SIG-M5 treated with dmso at 0.1 percent for 504 hours (cell line): ENCODE measurements around the gene THSD7A.
A peak's percentile ranks its signal among the peaks of the same experiment; 100 is the strongest.
"Not testable (repeated sequence)": the region's sequence is repeated elsewhere in the genome, so short reads cannot be mapped to it uniquely, and the experiment has no call there.

Experiments used
- DNase-seq: peaks from one replicate; lab custom pipeline; 2025; ENCODE audit not compliant: unreplicated experiment; lab: John Stamatoyannopoulos, UW

The THSD7A gene

DNA sequence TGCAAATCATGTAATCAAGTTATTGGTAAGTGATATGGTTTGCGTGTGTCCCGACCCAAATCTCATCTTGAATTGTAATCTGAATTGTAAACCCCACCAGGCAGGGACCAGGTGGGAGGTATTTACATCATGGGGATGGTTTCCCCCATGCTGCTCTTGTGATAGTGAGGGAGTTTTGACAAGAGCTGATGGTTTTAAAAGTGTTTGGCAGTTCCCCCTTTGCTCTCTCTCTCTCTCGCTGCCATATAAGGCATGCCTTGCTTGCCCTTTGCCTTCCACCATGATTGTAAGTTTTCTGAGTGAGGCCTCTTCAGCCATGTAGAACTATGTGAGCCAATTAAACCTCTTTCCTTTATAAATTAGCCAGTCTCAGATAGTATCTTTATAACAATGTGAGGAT lies 302.6 kb downstream of the THSD7A start:
- DNase-seq, result no peak

DNA sequence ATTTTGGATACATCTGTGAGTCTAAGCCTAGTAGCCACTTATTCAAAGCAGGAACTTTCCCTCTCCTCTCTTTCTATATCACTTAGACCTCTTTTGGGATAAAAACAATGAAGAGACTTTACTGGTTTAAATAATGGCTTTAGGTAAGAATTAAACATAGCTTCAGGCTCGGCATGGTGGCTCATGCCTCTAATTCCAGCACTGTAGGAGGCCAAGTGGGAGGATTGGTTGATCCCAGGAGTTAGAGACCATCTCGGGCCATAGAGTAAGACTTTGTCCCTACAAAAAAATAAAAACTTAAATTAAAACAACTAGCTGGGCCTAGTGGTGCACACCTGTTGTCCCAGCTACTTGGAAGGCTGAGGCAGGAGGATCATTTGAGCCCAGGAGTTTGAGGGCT lies 304.3 kb downstream of the THSD7A start:
- DNase-seq, result no peak

DNA sequence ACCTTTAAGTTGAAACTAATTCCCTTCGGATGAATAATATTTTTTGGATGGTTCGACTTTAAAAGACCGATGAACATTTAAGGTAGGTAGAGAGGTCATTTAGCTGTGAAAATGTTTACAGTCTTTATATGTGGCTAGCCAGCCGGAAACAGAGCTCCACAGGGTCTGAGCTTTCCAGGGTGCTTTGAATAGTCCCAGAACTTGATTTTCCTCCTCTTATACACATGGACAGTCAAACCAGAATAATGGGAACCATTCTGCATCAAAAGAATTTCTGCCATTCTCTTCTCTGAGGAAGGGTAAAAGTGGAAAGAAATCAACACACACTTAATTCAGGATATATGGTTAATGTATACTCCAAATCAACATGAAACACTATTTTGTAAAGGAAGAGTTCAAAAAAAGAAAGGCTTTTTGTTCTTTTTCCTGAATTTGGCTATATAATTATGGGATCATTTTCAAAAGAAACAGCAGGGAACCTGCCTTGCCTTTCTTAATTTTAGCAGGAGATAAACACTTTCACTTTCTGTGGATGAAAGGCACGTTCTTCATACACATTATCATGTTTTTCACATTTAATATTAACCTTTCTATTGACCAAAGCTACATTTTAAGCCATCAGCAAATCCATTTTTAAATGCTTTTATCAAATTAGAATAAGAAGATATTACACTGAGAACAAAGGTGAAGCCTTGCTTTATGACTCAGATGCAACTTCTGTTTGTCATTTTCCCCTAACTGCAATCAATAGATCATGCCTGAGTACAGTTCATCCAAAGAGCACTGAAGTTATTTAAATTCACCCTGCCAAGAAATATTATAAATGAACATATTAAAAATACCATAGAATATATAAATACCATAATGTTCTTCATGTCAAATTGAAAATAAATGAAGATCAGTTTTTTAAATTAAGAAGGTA lies 307.3 kb downstream of the THSD7A start:
- no peak for DNase-seq

DNA sequence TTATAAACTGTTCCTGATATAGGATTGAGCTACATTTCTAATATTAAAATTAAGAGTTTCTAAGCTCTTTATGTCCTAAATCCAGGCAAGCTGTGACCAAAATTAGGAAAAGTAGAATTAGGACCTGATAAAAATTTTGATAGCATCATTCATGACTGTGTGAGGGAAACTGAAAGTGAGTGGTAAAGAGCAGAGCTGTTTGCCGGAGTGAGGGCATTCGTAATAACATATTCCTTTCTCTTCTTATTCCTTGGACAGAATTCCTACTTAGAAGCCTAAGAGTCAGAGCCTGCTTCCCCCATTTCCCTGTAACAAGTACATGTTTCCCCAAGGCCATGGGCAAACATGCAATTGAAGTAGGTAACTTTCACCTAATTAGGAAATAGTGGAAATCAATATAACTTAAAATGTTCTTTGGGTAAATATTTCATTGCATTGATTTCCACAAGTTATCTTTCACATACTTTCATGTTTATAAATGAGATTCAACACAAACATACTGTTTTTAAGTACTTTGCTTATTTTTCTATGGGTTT lies 310.0 kb downstream of the THSD7A start:
- DNase-seq, result not testable (repeated sequence)

DNA sequence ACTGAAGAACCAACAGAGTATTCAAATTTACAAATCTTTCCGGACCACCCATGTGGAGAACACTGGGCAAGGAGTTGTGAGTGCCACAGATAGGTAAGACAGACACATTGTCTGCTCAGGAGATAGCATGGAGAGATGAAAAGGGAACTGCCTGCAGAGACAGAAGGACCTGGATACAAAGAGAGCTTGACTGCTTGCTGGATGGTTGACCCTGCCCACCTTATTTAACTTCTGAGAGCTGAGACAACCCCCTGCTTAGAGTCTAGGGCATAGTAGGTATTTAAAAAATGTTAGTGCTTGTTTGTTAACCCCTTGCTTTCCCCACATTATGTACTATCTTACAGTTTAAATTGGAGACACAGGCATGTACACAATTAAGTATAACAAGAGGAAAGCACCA lies 314.1 kb downstream of the THSD7A start:
- no peak for DNase-seq

DNA sequence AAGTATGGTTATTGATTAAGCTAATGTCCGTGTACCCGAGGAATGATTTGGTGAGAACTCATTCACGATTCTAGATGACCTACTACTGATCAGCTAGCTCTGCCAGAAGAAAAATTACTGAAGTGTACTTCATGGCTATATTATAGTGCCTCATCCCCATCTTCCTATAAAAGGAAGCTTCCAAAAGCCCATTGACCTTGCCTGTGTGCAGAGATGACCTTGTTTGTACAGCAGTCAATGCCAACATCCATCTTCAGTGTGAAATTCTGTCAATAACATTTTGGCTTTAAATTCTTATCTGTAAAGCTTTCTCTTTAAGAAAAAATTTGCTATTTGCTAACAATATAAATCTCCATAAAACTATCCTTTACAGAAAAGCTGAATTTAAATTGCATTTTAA lies 315.7 kb downstream of the THSD7A start:
- DNase-seq, result no peak

DNA sequence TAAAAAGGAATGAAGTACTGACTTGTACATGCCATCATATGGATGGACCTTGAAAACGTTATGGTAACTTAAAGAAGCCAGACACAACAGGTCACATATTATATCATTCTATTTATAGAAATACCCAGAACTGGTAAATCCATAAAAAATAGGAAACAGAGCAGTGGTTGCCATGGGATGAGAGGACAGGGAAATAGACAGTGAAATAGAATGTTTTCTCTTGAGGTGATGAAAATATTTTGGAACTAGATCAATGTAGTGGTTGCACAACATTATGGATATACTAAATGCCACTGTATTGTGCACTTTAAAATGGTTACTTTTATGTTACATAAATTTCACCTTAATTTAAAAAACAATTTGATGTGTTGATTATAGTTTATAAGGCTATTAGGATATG lies 318.5 kb downstream of the THSD7A start:
- no peak for DNase-seq

DNA sequence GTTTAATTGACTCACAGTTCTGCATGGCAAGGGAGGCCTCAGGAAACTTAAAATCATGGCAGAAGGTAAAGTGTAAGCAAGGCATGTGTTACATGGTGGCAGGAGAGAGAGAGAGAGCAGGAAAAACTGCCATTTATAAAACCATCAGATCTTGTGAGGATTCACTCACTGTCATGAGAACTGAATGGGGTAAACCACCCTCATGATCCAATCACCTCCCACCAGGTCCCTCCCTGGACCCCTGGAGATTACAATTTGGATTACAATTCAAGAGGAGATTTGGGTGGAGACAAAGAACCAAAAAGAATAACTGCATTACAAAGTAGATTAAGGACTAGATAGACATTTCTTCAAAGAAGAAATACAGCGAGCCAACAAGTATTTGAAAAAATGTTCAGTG lies 324.1 kb downstream of the THSD7A start:
- DNase-seq, result no peak

DNA sequence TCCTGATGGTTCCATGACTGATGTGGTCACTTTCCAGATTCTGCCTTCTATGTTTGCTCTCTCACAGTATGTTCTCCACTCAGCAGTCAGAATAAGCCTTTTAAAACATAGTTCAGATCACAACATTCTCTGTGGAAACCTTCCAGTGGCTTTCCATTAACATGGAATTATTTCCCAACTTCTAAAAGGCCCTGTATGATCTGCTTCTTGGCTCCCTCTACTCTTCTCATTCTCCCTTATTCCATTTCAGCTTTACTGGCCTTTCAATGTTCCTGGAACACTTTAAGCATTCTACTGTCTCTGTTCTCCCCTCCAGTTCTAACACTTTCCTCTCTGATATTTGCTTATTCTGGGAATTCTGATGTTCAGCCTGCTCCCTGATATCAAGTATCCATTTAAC lies 325.6 kb downstream of the THSD7A start:
- DNase-seq, result no peak

DNA sequence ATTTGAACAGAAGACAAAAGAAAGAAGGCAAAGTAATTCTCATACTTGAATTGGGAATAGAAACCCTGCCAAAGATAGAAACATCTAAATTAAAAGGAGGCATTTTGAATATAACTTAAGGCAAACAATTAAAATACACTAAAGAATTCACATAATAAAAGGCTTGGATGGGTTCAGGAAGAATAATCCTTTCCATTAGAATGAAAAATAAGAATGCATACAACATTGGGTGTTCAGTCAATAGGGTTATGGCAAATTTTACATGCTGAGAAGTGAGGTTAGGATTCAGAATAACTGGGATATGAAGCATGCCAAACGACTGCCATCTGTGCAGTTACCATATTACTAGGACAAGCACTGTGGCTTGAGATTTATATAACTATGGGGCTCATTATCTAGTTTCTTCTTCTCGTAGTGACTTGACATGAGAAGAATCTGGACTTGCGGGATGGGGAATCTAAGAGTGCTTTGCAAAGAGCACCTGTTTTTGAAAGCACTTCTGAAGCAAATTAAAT lies 326.5 kb downstream of the THSD7A start:
- DNase-seq, result no peak

DNA sequence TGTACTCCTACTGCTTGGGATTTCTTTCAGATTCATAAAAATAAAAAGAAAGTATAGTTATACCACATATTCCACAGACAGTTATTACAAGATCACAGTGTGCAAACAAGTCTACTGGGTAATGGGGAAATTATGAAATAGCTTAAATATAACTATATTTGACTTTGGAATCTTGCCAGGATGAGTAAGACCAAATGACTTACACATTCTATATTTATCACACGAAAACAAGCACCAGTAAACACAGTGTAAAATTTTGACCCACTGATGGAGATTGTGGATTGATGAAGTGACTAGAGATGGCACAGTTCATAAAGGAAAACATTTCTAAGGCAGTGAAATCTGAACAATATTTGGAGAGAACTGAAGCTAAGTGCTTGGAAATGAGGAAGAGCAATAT lies 339.7 kb downstream of the THSD7A start:
- DNase-seq, result peak; percentile 64

DNA sequence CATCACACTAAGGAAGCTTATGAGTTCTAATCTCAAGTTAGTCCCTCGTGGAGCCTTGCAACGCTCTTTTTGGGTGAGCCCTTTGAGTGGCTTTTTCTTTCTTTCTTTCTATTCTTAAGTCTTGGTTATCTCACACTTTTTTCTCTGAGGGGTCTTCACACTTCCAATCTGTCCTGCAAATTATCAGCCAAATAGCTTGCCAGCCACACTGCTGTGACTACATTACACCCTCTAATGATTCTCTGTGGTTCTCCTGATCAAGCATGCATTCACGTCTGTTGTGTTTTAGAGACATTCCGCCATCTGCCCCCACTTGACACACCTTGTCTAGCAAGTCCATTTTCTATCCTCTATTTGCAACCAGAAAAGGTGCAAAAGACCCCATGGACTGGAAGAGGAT lies 340.2 kb downstream of the THSD7A start:
- DNase-seq, result no peak

DNA sequence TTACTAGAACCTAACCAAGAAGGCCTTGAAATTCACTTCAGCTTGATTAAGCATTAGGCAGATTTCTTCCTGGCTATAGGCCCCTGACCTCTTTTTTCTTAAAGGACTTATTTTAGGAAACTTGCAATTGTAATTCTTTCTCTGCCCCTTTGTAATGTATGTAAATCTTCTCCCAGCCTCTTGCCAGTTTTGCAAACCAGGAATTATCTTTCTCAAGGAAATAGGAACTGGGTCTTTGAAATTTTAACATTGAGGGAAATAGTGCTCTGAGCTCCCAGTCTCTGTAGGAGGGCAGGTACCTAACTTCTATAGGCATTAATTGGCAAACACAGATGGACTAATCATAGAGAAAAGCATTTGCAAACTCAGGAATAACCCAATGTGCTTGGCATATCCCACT lies 342.7 kb downstream of the THSD7A start:
- no peak for DNase-seq

DNA sequence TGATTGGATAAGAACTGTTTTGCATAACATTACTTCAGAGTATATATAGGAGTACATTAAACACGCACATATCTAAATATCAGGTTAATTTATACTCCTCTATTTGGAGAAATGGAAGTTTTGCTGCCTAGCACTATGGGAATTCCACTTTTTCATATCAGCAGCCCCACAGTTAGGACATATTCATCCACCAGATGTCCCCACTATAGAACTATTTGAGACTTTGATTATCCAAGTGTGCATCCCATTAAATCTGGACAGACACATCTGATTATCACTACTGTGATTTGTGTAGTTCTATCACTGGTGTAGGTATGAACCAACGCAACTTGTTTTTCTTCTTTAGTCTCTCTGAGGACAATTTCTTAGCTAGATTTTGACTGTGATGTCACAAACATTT lies 345.7 kb downstream of the THSD7A start:
- no peak for DNase-seq

DNA sequence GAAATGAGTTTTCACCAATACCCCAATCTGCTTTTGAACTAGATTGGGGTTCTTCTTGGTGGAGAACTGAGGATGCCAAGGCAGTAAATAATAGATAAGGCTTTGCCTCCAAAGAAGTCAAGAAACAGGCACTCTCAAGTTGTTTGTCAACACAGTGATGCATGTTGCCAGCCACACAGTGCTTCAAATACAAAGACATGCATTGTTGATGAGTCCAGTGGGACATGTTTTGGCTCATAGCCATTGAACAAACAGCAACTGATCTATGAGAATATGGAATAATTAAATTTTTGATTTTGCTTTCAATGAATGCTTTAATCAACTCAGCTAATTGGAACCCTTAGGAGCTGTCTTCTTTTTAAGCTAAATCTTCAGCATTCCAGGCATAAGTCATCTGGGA lies 346.4 kb downstream of the THSD7A start:
- DNase-seq, result no peak

DNA sequence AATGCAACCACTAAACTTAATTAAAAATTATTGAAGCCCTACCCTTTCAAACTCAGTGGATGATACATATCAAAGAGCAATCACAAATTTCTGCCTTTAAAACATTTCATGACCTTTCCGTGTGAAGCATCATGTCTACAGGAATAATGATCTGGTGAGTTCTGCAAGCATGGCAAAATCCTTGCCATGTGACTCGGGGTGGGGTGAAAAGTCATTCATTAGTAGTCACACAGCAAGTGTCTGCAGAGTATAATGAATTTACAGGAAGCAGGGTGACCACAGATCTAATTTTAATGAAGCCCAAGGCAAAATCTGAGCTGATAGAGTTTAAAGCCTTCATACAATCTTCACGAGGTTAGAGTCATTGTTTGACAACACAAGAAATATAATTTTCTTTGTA lies 351.9 kb downstream of the THSD7A start:
- DNase-seq, result no peak

DNA sequence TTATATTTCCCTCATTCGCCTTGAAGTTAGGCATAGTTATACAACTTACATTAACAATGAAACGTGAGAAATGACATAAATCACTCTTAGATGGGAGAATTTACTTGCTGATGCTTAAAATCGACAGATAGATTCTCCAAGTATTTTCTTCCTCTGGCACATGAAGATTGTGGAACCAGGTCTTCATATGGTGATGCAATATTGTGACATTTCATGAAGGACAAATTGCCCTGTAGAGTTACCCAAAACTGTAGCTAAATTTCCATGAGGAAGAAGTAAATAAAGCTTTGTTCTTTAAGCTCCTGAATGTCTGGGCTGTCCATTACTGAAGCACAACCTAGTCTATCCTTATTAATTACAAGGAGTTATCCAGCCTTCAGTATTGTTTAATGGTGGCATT lies 353.1 kb downstream of the THSD7A start:
- DNase-seq, result peak; percentile 23

DNA sequence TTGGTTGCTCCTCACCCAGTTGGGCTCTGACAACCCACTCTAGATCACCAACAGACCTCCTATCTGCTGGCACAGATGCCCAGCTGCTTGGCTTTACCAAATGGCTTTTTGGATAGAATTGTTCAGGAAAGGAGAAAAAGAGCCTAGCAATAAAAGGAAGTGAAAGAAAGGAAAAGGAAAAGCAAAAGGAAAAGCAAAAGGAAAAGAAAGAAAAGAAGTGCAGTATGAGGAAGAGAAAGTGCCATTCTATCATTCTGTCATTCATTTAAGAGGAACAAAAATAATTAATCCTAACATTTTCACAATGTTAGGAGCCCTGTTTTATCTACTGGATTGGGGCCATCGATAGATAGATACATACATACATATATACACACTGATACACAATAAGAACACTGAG lies 353.6 kb downstream of the THSD7A start:
- DNase-seq, result peak; percentile 18

DNA sequence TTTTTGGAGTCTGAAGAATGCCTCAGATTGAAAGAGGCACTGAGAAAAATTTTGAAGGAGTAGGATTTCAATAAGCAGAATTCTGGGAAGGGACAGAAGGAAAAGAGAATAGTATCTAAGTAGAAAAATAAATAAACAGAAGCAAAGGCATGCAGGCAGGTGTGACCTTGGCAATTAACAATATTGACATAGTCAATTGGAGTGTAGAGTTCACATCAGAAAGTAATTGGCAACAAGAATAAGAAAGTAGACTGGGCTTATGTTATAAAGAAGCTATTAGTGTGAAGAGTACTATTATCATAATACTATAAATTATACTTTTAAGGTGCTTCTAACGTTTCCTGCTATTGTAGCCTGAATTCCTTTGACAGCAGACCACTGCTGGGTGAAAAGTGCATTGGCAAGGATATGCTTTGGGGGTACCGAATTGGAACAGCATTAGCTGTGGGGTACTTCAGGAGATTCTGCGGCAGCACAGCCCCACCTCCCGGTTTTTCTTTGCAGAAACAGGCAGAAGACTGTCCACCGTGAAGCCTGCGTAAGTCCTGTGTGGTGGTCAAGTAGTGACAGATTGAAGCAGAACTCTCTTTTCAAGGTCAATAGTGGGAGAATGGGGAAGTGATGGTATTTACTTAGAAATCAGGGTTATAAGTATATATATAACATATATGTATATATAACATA lies 357.0 kb downstream of the THSD7A start:
- DNase-seq, result no peak

DNA sequence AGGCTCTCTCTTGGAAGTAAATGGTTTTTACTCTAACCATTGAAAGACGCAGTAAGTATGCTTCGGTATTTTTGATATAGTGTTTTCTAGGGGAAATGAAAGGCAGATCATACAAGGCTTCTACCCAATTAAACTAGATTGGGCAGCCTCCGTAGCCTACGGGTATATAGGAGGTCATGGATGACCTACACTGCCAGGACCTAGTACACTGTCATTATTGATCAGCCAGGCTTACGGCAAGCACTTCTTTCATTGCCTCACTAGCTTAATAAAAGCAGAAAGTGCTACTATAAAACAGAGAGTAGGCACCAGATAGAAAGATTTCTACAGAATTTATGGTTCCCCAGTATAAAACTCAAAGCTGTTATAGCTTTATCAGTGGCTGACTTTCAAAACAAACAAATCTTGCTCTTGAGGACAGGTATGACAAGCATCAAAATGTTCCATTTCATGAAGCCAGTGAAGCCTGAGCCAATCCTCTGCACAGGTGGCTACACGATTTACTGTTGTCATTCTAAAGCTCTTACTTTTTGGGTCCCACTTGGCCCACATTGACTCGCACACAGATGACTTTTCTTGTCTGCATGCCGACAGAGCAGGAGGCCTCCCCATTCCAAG lies 358.1 kb downstream of the THSD7A start:
- no peak for DNase-seq

DNA sequence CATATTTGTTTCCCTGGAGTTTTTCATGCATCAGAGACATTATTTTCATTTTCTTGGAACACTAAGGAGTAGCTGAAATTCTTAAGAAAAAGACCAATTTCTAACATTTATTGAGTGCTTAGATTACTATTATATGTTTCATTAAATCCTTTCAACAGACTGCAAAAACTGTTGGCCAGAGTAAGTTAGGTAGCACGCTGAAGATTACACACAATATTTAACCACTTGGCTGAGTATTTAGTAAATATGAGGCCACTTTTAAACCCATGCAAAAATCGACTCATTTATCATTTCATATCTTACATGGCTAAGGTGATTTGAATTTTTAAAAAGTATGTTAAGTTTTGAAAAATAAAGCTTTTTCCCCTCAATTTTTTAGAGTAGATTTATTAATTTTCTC lies 358.8 kb downstream of the THSD7A start:
- DNase-seq, result no peak

DNA sequence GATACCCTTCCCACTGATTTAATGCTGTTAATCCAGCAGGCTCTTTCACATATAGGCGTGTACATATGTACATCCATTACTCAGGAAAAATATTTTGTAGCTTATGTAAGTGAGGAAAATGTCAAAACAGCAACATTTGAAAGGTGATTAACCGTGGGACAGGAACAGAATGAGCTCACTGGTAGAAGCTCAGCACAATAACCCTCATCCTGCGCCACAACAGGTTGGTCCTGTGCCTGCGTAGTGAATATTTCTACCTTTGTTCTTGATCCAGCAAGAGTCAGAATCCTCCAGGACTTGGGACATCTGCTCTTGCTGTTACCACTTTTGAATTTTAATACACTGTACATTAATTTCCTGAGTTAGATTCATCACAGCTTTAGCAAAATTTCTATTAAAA lies 359.4 kb downstream of the THSD7A start:
- no peak for DNase-seq
